Measurements from ENCODE around the gene PCBP1.

- TF ChIP-seq CTCF (IDR thresholded peaks at IDR 0.05; ENCODE audit: low read depth, low read length) = no peak
- TF ChIP-seq, protein P1, sequence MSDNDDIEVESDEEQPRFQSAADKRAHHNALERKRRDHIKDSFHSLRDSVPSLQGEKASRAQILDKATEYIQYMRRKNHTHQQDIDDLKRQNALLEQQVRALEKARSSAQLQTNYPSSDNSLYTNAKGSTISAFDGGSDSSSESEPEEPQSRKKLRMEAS (IDR thresholded peaks at IDR 0.05; ENCODE audit: low read depth, low read length) = no peak
- TF ChIP-seq POLR2A (IDR thresholded peaks at IDR 0.05; ENCODE audit: extremely low read depth, insufficient read length) = no peak
- TF ChIP-seq MYC (IDR thresholded peaks at IDR 0.05; ENCODE audit: low read depth, low read length) = no peak
Observed at GRCh38 chr2:70042246-70042645, 45.0 kb upstream of the PCBP1 start.

Data from NB4 (cell line).